ENCODE data around the gene FHOD3.

- TF ChIP-seq POLR2A (IDR thresholded peaks at IDR 0.05) (no peak), CTCF (IDR thresholded peaks at IDR 0.05) (no peak)
These were observed 188.3 kb downstream of the FHOD3 start for GRCh38 chr18:36485772-36486171.
